ENCODE results near the gene LEP.

LEP gene

DNA sequence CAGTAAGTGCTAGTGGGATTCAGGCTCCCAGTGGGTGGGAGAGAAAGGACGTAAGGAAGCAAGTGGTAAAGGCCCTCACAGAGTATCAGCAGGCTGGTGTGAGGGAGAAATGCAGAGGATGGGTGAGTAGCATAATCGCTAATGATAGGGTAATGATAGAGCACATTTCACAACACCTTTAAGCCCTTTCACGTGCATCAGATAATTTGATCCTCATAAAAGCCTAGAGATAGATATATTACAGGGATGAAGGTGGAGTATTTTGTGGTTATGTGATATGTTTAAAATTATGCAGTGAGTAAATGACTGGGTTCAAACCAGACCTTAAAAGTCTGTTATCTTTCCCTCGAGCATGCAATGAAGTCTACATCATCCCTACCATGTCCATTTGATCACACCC is 10.3 kb downstream of the LEP start:
- DNase-seq = no peak

DNA sequence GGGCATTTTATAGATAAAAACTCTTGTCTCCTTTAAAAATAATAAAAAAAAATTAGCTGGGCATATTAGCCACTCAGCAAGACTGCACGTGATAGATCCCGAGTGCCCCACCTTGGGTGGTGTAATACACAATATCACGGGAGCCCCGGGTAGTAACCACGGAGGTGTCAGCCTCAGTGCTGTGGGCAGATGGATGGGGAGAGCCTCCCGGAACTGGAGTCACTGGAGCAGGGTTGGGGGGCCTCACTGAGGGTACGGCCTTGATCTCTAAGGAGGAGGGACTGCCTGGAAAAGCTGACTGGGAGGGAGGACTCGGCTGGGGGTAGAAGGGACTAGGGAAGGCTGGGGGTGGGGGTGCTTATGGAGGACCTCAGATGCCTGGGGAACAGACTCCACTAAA is 12.6 kb downstream of the LEP start:
- DNase-seq = no peak

DNA sequence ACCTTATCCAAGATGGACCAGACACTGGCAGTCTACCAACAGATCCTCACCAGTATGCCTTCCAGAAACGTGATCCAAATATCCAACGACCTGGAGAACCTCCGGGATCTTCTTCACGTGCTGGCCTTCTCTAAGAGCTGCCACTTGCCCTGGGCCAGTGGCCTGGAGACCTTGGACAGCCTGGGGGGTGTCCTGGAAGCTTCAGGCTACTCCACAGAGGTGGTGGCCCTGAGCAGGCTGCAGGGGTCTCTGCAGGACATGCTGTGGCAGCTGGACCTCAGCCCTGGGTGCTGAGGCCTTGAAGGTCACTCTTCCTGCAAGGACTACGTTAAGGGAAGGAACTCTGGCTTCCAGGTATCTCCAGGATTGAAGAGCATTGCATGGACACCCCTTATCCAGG is 13.4 kb downstream of the LEP start:
- DNase-seq = no peak

DNA sequence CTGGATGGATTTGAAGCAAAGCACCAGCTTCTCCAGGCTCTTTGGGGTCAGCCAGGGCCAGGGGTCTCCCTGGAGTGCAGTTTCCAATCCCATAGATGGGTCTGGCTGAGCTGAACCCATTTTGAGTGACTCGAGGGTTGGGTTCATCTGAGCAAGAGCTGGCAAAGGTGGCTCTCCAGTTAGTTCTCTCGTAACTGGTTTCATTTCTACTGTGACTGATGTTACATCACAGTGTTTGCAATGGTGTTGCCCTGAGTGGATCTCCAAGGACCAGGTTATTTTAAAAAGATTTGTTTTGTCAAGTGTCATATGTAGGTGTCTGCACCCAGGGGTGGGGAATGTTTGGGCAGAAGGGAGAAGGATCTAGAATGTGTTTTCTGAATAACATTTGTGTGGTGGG is 14.2 kb downstream of the LEP start:
- no peak for DNase-seq

- DNase-seq = no peak
Observed at GRCh38 chr7:128257458-128257857, 16.4 kb downstream of the LEP start.

DNA sequence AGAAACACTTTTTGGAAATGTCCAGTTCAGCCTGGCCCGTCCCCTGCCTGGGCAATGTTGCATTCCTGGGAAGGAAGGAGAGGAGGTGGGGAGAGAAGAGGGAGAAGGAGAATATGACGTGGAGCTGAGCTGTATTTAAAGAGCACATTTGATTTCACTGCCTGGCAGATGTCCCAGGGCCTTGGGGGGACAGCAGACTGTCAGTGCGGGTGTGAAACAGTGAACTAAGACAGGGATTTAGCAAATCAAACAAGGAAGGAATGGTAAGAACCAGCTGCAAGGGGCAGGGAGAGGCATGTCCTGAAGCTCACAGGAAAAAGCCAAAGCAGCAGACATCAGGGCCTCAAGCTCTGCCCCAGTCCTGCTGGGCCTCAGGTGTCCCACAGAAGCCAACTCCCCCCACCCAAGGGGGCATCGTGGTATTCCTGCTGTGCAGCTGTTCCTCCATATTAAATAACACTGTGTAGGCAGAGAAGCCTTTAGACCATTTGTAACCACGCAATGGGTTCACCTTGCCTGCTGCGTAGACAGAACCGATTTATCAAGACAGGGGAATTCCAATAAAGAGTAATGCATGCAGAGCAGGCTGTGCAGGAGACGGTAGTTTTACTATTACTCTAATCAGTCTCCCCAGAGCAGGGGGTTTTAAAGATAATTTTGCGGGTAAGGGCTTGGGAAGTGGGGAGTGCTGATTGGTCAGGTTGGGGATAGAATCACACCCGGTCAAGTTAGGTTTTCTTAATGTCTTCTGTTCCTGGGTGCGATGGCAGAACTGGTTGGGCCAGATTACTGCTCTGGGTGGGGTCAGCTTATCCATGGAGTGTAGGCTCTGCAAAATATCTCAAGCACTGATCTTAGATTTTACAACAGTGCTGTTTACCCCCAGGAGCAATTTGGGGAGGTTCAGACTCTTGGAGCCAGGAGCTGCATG is 18.3 kb downstream of the LEP start:
- peak; percentile 42 for DNase-seq

DNA sequence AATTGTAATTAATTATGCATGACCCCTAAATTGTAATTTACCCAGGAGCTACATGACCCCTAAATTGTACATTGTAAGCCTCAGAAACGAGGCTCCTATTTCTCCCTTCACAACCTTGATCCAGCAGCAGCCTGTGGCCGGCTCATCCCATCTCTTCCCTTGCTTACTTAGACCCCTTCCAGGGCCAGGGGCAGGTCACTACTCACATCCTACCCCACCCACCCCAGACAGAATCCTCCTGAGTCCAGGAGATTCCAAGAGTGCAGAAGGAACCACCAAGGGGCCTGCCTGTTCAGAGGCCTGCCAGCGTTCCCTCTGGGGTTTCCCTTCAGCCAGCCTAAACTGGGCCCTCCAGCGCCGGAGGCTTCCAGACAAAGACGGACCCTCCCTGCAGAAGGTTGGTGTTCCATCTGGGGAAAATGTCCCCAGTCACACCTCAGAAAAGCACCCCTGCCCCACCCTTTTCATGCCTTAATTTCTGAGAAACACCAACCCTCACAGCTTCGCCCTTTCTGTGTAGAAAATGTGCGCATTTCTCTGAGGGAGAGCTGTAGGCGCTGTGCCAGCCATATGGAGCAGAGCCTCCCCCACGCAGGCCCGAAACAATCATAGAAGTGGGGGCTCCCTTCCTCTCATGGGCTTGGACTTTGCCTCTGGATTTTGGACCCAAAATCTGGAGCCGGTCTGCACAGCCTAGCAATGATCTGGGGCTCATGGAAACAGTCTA is 19.2 kb downstream of the LEP start:
- no peak for DNase-seq

DNA sequence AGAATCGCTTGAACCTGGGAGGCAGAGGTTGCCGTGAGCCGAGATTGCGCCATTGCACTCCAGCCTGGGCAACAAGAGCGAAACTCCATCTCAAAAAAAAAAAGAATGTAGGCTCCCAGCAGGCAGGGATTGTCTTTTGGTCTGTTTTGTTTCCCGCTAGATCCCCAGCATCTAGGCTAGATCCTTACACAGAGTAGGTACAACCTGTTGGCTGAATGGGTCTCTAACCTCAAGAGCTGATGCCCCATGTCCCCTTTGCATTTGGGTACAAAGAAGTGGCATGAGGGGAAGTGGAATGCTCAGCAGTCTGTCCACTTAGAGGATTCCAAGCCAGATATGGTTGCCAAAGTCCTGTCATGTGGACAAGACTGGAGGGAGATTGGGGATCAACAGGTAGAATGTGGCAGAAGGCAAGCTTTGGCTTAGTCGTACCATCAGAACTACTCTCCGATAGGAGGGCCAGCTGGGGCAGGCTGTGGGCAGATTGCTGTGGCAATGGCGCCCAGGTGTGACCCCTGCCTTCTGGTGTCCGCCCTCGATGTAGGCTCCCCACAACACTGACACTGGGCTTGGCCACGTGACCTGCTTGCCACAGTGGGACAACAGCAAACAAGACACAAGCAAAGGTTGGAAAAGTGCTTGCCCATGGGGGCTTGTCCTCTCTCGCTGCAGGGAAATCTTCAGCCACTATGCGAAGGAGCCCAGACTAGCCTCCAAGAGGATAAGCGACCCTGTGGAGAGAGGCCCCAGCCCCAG is 21.4 kb downstream of the LEP start:
- no peak for DNase-seq

DNA sequence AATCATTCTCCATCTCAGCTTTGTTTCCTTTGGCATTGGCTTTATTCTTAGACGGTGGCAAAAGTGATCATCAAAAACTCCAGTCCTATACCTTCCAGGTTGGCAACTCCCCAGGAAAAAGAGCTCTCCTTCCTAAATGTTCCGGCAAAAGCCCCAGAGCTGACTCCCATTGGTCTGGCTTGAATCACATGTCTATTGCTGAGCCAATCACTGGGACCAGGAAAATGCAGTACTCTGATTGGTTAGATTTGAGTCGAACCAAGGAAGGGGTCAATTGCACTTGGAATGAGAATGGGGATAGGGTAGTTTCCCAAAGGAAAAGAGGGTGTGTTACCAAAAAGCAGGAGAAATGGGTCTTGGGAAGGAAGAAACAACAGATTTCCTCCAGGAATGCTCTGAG is 22.3 kb downstream of the LEP start:
- no peak for DNase-seq

DNA sequence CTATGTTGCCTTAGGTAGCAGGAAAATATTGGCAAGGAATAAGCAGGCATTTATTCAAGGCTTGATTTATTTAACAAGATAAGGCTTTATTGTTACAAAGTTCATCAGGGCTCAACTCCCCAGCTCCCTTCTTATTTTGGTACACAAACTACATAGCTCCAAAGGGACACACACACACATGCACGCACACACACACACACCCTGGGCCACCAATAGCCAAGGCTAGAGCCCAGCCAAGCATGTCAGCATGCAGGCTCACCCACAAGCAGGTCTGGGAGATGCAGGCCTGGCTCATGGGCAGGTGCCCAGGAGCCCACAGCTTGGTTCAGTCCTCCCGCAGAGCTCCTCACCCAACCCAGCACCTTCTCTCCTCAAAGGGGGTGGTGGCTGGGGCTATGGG is 23.4 kb downstream of the LEP start:
- DNase-seq = no peak

- DNase-seq = no peak
Observed at GRCh38 chr7:128265156-128265905, 24.3 kb downstream of the LEP start.

- DNase-seq = no peak
Observed at GRCh38 chr7:128265906-128266300, 24.8 kb downstream of the LEP start.

DNA sequence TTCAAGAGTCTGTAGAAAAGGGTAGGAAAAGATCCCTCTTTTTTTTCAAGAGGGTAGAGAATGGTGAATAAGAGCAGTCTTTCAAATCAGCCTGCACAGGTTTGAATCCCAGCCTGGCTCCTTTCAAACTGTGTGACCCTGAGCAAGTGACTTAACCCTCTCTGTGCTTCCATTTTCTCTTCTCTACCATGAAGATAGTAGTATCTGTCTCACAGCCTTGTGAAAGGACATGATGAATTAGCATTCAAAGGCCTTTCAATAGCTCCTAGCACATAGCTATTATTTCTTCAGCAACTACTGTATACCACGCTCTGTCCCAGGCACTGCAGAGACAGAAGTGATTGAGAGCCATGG is 25.4 kb downstream of the LEP start:
- no peak for DNase-seq

DNA sequence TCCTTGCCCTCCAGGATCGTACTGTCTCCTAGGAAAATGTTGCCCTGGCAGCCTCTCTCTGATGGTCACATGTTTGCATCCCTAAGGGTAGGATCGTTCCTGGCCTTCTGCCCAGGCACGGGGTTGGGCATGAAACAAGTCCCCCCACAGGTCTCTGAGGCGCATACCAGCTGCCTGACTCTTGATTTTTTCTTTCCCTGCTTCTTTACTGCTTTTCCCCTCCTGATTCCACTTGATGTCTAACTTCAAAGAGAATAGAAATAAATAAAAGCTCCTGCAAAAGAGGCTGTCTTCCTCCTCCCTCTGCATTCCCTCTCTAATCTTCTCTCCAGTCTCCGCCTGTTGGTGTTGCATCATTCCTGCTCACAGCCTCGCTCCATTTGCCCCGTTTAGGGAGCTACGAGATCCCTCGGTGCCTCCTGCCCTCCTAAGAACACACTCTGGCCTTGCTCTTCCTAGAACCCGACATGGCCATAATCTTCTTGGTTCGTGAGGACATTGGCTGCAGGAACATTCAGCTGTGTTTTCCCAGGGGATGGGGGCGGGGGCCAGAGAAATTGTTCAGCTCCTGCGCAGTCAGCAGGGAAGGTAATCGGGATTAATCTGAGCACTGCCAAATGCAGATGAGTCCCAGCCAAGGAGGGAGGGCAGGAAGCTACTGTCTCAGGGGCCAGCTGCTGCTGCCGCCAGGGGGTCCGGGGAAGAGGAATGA is 26.0 kb downstream of the LEP start:
- DNase-seq = peak; percentile 81

- DNase-seq = no peak
Observed at GRCh38 chr7:128267595-128267924, 26.5 kb downstream of the LEP start.

- no peak for DNase-seq
Observed at GRCh38 chr7:128268233-128268632, 27.2 kb downstream of the LEP start.

DNA sequence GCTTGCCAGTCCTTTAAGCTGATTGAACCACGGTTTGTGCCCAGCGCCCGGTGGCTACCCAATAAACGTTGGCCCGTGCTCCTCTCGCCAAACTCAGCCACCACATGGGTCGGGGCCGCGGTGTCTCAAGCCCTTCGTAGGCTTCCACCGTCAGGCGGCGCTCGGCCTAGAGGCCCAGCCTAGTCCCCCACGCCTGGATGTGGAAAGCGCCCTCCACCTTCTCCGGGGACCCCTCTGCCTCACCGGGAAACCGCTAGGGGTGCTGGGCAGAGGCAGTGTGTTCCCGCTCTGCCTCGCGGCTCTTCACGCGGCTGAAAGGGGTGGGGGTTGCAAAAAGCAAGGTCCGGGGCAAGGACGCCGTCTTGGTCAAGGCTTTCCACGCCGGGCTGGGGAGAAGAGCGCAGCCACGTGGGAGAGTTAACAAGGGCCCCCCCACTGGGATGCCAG is 29.8 kb downstream of the LEP start:
- DNase-seq = no peak

DNA sequence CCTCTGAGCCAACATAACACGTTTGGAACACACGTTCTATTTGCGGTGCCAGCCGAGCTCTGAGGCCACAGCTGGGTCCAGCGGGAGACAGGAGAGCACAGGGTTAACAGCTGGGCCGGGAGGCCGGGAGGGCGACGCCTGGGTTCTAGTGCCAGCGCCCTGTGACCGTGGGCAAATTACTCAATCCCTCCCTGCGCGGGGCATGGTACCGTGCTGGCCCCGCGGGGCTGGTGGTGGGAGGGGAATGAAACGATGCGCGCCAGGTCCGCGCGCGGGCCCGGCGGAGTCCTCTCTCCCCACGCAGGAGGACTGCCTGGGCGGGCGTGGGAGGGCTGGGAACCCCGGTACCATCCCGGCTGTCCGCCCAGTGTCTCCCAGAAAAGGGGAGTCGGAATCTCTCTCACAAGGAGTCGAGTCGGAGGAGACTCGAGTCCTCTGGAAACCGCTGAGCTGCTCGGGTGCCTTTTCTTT is 30.4 kb downstream of the LEP start:
- no peak for DNase-seq

DNA sequence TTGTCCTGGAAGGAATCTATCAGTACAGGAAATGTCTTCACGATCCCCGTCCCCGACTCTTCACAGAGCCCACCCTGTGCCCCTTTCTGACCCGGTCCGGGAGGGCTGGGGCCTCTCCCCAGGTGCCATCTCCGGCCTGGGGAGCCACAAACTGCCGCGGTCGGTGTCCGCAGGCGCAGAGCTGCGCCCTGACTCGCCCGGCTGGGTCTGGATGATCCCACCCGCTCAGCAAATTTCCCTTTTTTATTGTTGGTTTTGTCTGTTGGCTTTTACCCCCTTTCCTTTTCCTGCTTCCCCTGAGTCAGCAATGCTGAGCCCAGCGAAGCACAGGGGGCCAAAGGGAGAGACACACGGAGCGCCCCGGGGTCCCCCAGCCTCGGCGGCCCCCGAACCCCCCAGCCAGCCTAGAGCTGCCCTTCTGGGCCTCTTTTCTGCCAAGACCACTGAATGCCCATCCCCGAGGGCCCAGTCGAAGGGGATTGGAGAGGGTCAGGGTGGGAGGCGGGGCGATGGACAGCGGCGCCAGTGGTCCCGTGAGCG is 30.9 kb downstream of the LEP start:
- DNase-seq = no peak

DNA sequence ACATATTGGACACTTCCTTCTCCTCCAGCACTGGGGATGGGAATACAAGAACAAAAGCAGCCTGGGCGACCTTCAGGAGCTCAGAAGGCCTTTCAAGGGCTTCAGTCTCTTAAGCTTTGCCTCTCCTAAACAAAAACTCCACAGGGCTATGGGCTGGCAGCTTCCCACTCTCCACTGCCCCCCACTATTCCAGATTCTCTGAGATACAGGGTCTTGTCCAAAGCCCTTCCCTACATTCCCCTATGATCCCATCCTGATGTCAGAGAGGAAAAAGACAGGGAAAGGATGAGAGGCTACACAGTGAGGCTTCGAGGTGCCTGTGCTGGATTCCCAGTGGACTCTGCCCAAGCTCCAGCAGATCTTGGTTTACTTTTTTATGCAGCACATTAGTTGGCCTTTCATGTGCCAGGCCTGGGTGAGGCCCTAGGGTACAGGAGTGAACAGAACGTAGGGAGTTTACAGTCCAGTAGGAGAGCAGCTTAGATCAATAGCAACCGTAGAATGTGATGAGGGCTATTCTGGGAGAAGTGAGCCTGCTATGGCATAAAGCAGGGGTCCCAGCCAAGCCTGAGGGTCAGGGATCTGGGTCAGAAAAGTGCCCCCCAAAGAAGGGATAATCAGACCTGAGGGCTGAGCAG is 33.3 kb downstream of the LEP start:
- DNase-seq = no peak

DNA sequence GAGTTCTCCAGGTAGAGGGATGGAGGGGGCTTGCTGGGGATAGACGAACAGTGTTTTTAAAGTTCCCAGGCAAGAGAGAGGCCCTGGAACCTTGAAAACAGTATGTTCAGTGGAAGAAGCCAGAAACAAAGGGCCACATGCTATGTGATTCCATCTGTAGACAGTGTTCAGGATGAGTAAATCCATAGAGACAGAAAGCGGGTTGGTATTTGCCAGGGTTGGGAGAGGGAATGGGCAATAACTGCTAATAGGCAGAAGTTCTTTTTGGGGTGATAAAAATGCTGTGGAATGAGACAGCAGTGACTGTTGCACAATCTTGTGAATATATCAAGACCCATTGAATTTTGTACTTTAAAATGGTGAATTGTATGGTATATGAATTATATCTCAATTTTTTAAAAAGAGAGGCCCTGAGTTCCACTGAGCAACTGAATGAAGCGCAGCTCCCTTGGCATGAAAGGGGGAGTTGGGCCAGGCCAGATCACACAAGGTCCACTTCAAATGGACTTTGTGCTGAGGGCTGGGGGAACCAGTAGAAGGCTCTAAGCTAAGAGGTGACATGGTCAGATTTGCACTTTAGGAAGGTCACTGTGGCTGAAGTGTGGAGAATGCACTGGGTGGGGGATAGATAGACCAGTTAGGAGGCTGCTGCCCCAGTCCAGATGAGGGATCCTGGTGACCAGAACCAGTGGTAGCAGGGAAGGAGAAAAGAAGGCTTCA is 34.0 kb downstream of the LEP start:
- no peak for DNase-seq

Data from fibroblast of skin of right quadriceps (primary cell).